Measurements from ENCODE around the gene ANKRD10. TPM values are rescaled to one million over a fixed set of nuclear protein-coding genes. Genes with fewer than 3 reads are reported as not detected.

ANKRD10 gene
- total RNA-seq, 1 donor, result 128 TPM

- Histone ChIP-seq H3K4me1 (ENCODE audit: insufficient read depth, low read length) (no peaks in the 10 kb centered on the region), H3K27me3 (ENCODE audit: insufficient read depth, low read length) (peaks cover 18% of the 10 kb centered on the region), H3K27ac (ENCODE audit: low read depth, low read length) (no peak overlapping the region), H3K9me3 (ENCODE audit: low read depth, low read length) (no peaks in the 10 kb centered on the region), H3K4me3 (ENCODE audit: insufficient read depth, low read length) (no peak overlapping the region), H3K36me3 (ENCODE audit: insufficient read depth, low read length) (no peaks in the 10 kb centered on the region), H4K20me1 (ENCODE audit: insufficient read depth, low read length) (no peaks in the 10 kb centered on the region), H3K4me2 (ENCODE audit: insufficient read depth, low read length) (no peak overlapping the region), H2AFZ (ENCODE audit: low read length) (no peak overlapping the region), H3K79me2 (ENCODE audit: insufficient read depth, low read length) (no peaks in the 10 kb centered on the region)
- no peak for TF ChIP-seq CTCF (IDR thresholded peaks at IDR 0.05; ENCODE audit: extremely low read depth, low read depth, low read length)
- DNase-seq (ENCODE audit: insufficient read length, low spot score, missing footprints), result no peak
These were observed 82.7 kb downstream of the ANKRD10 start for GRCh38 chr13:110832205-110832479.

- Histone ChIP-seq H4K20me1 (ENCODE audit: insufficient read depth, low read length) (no peaks in the 10 kb centered on the region), H3K4me1 (ENCODE audit: insufficient read depth, low read length) (no peaks in the 10 kb centered on the region), H3K9me3 (ENCODE audit: low read depth, low read length) (no peaks in the 10 kb centered on the region), H3K4me2 (ENCODE audit: insufficient read depth, low read length) (no peak overlapping the region), H3K36me3 (ENCODE audit: insufficient read depth, low read length) (no peaks in the 10 kb centered on the region), H2AFZ (ENCODE audit: low read length) (no peak overlapping the region), H3K27ac (ENCODE audit: low read depth, low read length) (no peak overlapping the region), H3K4me3 (ENCODE audit: insufficient read depth, low read length) (no peak overlapping the region), H3K79me2 (ENCODE audit: insufficient read depth, low read length) (no peaks in the 10 kb centered on the region), H3K27me3 (ENCODE audit: insufficient read depth, low read length) (peaks cover 18% of the 10 kb centered on the region)
- no peak for DNase-seq (ENCODE audit: insufficient read length, low spot score, missing footprints)
- no peak for TF ChIP-seq CTCF (IDR thresholded peaks at IDR 0.05; ENCODE audit: extremely low read depth, low read depth, low read length)
These were observed 83.2 kb downstream of the ANKRD10 start for GRCh38 chr13:110831437-110832204.

DNA sequence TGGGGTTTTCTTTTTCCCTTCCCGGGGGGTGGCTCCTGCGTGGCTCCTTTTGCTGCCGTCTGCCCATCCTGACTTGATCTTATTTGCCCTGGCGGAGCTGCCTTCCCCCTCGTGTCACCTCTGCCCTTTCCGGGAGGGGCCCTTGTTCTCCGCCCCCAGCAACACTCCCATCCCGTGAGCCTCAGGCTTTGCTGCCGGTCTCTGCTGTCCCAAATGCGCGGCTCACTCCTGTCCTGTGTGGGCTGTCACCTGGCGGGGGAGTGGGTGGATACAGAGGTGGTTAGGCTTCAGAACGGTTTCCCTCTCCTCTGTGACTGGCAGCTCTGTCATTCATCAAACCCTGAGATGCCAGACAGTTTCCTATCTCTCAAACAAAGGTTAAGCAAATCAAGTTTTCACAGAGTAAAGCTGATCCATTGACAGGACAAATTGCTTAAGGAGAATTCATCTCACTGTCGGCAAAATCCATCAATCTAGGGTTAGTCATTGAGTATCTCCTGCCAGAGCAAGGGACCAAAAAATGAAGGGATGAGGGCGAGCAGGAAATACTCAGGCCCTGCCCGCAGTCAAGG lies 84.0 kb downstream of the ANKRD10 start:
- Histone ChIP-seq H2AFZ (ENCODE audit: low read length) (no peak overlapping the region), H3K9me3 (ENCODE audit: low read depth, low read length) (no peaks in the 10 kb centered on the region), H4K20me1 (ENCODE audit: insufficient read depth, low read length) (no peaks in the 10 kb centered on the region)

More for the DNA sequence above, 84.0 kb downstream of the ANKRD10 start:
- Histone ChIP-seq H3K27me3 (ENCODE audit: insufficient read depth, low read length) (peaks cover 18% of the 10 kb centered on the region), H3K4me3 (ENCODE audit: insufficient read depth, low read length) (no peak overlapping the region), H3K79me2 (ENCODE audit: insufficient read depth, low read length) (no peaks in the 10 kb centered on the region), H3K4me2 (ENCODE audit: insufficient read depth, low read length) (no peak overlapping the region), H3K27ac (ENCODE audit: low read depth, low read length) (no peak overlapping the region), H3K36me3 (ENCODE audit: insufficient read depth, low read length) (no peaks in the 10 kb centered on the region), H3K4me1 (ENCODE audit: insufficient read depth, low read length) (no peaks in the 10 kb centered on the region)
- DNase-seq (ENCODE audit: insufficient read length, low spot score, missing footprints), result no peak
- TF ChIP-seq CTCF (IDR thresholded peaks at IDR 0.05; ENCODE audit: extremely low read depth, low read depth, low read length), result no peak
